Brain microvascular endothelial cell (primary cell): Measurements from ENCODE around the gene IL1F10.
A peak's percentile ranks its signal among the peaks of the same experiment; 100 is the strongest.

Experiments used
- DNase-seq: peaks from one replicate; pipeline ENCODE4 v3.0.0-alpha.2; 2020
- H3K27ac ChIP-seq: fragments of 250-450 bp; sonication (Bioruptor Pico); 2 replicates; pipeline ENCODE4 v1.5.1; 2020; ENCODE audit warnings: mild to moderate bottlenecking, moderate library complexity
- H3K27me3 ChIP-seq: fragments of 250-450 bp; sonication (Bioruptor Pico); replicated peaks from 2 replicates; pipeline ENCODE4 v1.5.1; 2020; ENCODE audit warnings: mild to moderate bottlenecking
- H3K36me3 ChIP-seq: fragments of 250-450 bp; sonication (Bioruptor Pico); replicated peaks from 2 replicates; pipeline ENCODE4 v1.5.1; 2020; ENCODE audit warnings: mild to moderate bottlenecking
- H3K4me3 ChIP-seq: 2 replicates; pipeline ENCODE4 v1.5.1; 2011; ENCODE audit warnings: low read depth, mild to moderate bottlenecking, control low read depth, low read length, moderate library complexity
- CTCF ChIP-seq: IDR thresholded peaks from 2 replicates; pipeline ENCODE4 v1.5.1; 2011; ENCODE audit warnings: low read depth, mild to moderate bottlenecking, moderate library complexity, low read length, control low read depth, inconsistent platforms; ENCODE audit errors: missing control alignments
- in situ Hi-C: cut with HindIII; loops from 2 replicates; pipeline ENCODE4 v1.10.0; 2017; ENCODE audit warnings: low sequenced_read_pairs, low pct_ligation_motif_present

Gene IL1F10

DNA sequence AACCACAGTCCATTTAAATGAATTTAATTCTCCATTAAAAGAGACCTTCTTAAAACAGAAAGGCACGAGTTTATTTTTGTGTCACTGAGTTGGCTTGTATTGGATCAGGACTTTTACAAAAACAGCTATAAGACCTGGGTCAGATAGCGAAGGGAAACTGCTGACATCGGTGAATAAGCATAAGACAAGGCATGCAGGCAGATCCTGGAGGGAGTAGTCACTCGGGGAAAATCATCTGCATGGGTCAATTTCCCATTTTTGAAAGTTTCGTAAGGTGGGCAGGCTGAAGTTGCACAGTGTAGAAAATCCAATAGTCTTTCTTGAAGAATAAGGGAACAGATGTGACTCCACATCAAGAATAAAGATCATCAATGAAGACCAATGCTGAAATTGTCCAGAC is 28.1 kb upstream of the IL1F10 start:
- DNase-seq, result no peak
- Histone ChIP-seq H3K4me3 (no peak overlapping the region), H3K36me3 (no peaks in the 10 kb centered on the region), H3K27me3 (peaks cover 1% of the 10 kb centered on the region), H3K27ac (no peak overlapping the region)
- in situ Hi-C loops, result no loop called here
- no peak for TF ChIP-seq CTCF

DNA sequence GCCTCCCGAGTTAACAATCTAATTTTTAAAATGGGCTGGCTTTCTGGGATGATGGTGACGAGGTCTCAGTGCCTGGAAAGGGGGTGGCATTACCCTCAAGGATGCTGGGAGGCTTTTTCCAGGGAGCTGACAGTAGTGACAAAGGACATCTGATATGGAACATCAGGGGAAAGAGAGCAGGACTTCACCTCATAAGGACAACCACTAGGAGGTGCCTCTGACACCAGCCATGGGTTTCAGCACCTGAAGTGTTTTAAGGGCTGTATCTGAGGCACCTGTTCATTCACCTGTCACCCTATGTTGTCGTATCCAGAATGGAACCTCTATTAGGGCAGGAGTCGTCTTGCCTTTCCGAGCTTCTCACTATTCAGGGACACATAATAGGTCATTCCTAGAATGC is 25.9 kb upstream of the IL1F10 start:
- in situ Hi-C loops, result no loop called here
- no peak for DNase-seq
- peaks cover 1% of the 10 kb centered on the region for H3K27me3 ChIP-seq
- no peaks in the 10 kb centered on the region for H3K36me3 ChIP-seq
- TF ChIP-seq CTCF, result peak; percentile 19
- H3K4me3 ChIP-seq, result no peak overlapping the region
- H3K27ac ChIP-seq, result no peak overlapping the region

DNA sequence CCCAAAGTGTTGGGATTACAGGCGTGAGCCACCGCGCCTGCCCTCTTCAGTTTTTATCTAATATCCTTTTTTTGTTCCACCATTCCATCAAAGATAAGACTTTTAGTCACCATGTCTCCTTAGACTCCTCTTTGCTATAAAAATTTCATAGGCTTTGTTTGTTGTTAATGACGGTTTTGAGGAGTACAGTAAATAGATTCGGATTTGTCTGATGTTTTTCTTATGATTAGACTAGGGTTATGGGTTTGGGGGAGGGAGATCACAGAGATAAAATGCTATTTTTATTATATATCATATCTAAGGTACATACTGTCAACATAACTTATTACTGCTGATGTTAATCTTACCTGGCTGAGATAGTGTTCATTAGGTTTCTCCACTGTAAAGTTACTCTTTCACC is 21.3 kb upstream of the IL1F10 start:
- no peak for TF ChIP-seq CTCF
- H3K4me3 ChIP-seq, result no peak overlapping the region
- no peak for DNase-seq
- in situ Hi-C loops, result no loop called here
- H3K27me3 ChIP-seq, result peaks cover 1% of the 10 kb centered on the region
- no peak overlapping the region for H3K27ac ChIP-seq
- no peaks in the 10 kb centered on the region for H3K36me3 ChIP-seq

DNA sequence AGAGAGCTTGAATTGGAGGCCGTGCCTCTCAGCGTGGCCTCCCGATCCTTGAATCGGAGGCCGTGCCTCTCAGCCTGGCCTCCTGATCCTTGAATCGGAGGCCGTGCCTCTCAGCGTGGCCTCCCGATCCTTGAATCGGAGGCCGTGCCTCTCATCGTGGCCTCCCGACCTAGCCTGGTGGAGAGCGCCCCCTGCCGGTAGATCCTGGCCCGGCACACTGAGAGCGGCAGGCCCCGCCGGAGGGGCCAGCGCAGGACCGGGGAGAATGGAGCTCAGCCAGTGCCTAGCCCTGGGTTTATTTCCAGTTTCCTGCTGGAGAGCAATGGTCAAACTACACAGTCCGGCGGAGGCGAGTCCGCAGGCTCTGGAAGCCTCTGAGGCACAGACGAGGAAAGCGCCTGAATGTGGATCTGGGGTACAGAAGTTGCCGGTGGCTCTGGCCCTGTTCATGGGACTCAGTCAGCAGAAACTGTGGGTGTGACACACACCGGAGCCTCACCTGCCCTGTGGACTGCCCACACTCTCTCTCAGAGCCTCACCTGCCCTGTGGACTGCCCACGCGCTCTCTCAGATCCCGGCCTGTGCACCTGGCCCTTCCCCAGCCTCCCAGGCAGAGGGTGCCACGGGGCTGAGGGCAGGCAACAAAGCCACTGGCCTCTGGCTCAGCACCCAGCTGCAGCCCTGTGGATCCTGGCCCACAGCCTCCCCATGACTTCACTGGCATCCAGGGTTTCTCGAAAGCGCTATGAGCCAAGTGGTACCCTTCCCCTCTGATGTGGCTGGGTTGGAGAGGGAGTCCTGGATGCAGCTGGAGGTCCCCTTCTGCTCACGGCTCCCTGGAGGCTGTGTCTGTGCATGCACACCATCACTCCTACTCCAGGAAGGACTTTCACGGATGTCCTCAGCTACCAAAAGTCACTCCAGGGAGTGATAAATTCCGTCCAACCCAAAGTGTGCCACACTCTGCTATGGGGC is 16.6 kb upstream of the IL1F10 start:
- TF ChIP-seq CTCF, result no peak

GRCh38 chr2:113052396-113052917 is 15.3 kb upstream of the IL1F10 start, which contains the start of gene IL36B:
IL36B (minus strand) TSS chr2:113052867.
- H3K36me3 ChIP-seq, result no peaks in the 10 kb centered on the region
- no peaks in the 10 kb centered on the region for H3K27me3 ChIP-seq
- H3K27ac ChIP-seq, result no peak within 1 kb of the TSS
- no peak within 1 kb of the TSS for H3K4me3 ChIP-seq
- in situ Hi-C loops, result no loop called here
- TF ChIP-seq CTCF, result no peak
- DNase-seq, result no peak

More for the DNA sequence above, 16.6 kb upstream of the IL1F10 start:
- no peak overlapping the region for H3K27ac ChIP-seq
- no peaks in the 10 kb centered on the region for H3K36me3 ChIP-seq
- in situ Hi-C loops, result no loop called here
- no peak for DNase-seq
- H3K4me3 ChIP-seq, result no peak overlapping the region
- H3K27me3 ChIP-seq, result no peaks in the 10 kb centered on the region

DNA sequence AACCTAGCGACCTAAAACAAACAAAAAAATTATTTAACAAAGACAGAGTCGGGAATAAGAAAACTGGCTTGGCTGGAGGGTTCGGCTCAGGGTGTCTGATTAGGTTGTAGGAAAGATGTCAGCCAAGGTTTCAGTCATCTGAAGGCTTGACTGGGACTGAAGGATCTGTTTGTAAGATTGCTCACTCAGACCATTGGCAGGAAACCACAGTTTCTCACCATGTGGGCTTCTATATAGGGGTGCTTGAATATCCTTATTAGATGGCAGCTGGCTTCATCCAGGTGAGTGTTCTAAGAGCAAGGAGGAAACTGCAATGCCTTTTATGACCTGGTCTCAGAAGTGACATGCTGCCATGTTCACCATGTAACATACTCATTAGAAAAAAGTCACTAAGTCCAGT is 14.1 kb upstream of the IL1F10 start:
- DNase-seq, result no peak
- in situ Hi-C loops, result no loop called here
- Histone ChIP-seq H3K27ac (no peak overlapping the region), H3K27me3 (no peaks in the 10 kb centered on the region), H3K4me3 (no peak overlapping the region), H3K36me3 (no peaks in the 10 kb centered on the region)
- no peak for TF ChIP-seq CTCF
